ENCODE measurements around the gene LPP. TPM values are rescaled to one million over a fixed set of nuclear protein-coding genes. Genes with fewer than 3 reads are reported as not detected.

The LPP gene
- total RNA-seq, 2 donors from 2014 or later = 1,568 to 1,607 TPM

- H3K27me3 ChIP-seq (replicated peaks; ENCODE audit: insufficient read depth) = no peaks in the 10 kb centered on the region
- H3K9me3 ChIP-seq = no peaks in the 10 kb centered on the region
- peaks cover 0 to 24% of the 10 kb centered on the region in 2 donors for H3K4me1 ChIP-seq (ENCODE audit: control insufficient read depth in 1 of 2, low read depth in 2 of 2)
- ATAC-seq (ENCODE audit: insufficient number of reproducible peaks, low FRiP score, low read depth) (no peak), DNase-seq (ENCODE audit: low spot score) (no peak)
- H3K4me3 ChIP-seq = no peak overlapping the region
- no peak for TF ChIP-seq CTCF (IDR thresholded peaks at IDR 0.05)
- H3K27ac ChIP-seq = no peak overlapping the region
- H3K36me3 ChIP-seq = no peaks in the 10 kb centered on the region
These were observed 596.7 kb downstream of the LPP start for GRCh38 chr3:188750617-188751016.

GRCh38 chr3:188752850-188753249, 598.9 kb downstream of the LPP start:
- TF ChIP-seq CTCF (IDR thresholded peaks at IDR 0.05) = no peak
- H3K9me3 ChIP-seq = no peaks in the 10 kb centered on the region
- no peak overlapping the region for H3K27ac ChIP-seq
- H3K27me3 ChIP-seq (replicated peaks; ENCODE audit: insufficient read depth) = no peaks in the 10 kb centered on the region
- no peak for ATAC-seq (ENCODE audit: insufficient number of reproducible peaks, low FRiP score, low read depth)
- DNase-seq (ENCODE audit: low spot score) = no peak
- peaks cover 0 to 43% of the 10 kb centered on the region in 2 donors for H3K4me1 ChIP-seq (ENCODE audit: control insufficient read depth in 1 of 2, low read depth in 2 of 2)
- H3K4me3 ChIP-seq = no peak overlapping the region
- no peaks in the 10 kb centered on the region for H3K36me3 ChIP-seq

GRCh38 chr3:188754267-188754666, 600.3 kb downstream of the LPP start:
- no peak overlapping the region for H3K27ac ChIP-seq
- H3K36me3 ChIP-seq = no peaks in the 10 kb centered on the region
- no peak for ATAC-seq (ENCODE audit: insufficient number of reproducible peaks, low FRiP score, low read depth)
- peaks cover 0 to 48% of the 10 kb centered on the region in 2 donors for H3K4me1 ChIP-seq (ENCODE audit: control insufficient read depth in 1 of 2, low read depth in 2 of 2)
- no peaks in the 10 kb centered on the region for H3K27me3 ChIP-seq (replicated peaks; ENCODE audit: insufficient read depth)
- no peak for DNase-seq (ENCODE audit: low spot score)
- H3K4me3 ChIP-seq = no peak overlapping the region
- no peak for TF ChIP-seq CTCF (IDR thresholded peaks at IDR 0.05)
- H3K9me3 ChIP-seq = no peaks in the 10 kb centered on the region

- H3K36me3 ChIP-seq = no peaks in the 10 kb centered on the region
- H3K4me1 ChIP-seq (ENCODE audit: control insufficient read depth in 1 of 2, low read depth in 2 of 2) = peaks cover 0 to 49% of the 10 kb centered on the region in 2 donors
- no peak for DNase-seq (ENCODE audit: low spot score)
- H3K27ac ChIP-seq = no peak overlapping the region
- H3K4me3 ChIP-seq = no peak overlapping the region
- H3K9me3 ChIP-seq = no peaks in the 10 kb centered on the region
- no peak for ATAC-seq (ENCODE audit: insufficient number of reproducible peaks, low FRiP score, low read depth)
- H3K27me3 ChIP-seq (replicated peaks; ENCODE audit: insufficient read depth) = no peaks in the 10 kb centered on the region
- no peak for TF ChIP-seq CTCF (IDR thresholded peaks at IDR 0.05)
These were observed 602.3 kb downstream of the LPP start for GRCh38 chr3:188756241-188756640.

GRCh38 chr3:188759336-188760005, 605.5 kb downstream of the LPP start:
- Histone ChIP-seq H3K4me3 (no peak overlapping the region), H3K9me3 (no peaks in the 10 kb centered on the region), H3K36me3 (no peaks in the 10 kb centered on the region), H3K27me3 (replicated peaks; ENCODE audit: insufficient read depth) (no peaks in the 10 kb centered on the region), H3K27ac (no peak overlapping the region), H3K4me1 (ENCODE audit: control insufficient read depth in 1 of 2, low read depth in 2 of 2) (peaks cover 5 to 45% of the 10 kb centered on the region in 2 donors)
- no peak for ATAC-seq (ENCODE audit: insufficient number of reproducible peaks, low FRiP score, low read depth)
- no peak for TF ChIP-seq CTCF (IDR thresholded peaks at IDR 0.05)
- DNase-seq (ENCODE audit: low spot score) = no peak
